Vagina (tissue), 2 donors: ENCODE measurements around the gene VPS41. TPM values are rescaled to one million over a fixed set of nuclear protein-coding genes. Genes with fewer than 3 reads are reported as not detected.

Experiments
- DNase-seq, 2 donors: peaks; one replicate each; pipeline ENCODE4 v3.0.0-alpha.2; 2017; ENCODE audit errors: extremely low spot score in 2 of 2
- H3K27ac ChIP-seq: fragments of 200-600 bp; sonication (generic); one replicate; pipeline ENCODE4 v1.5.1; 2019
- H3K27me3 ChIP-seq: fragments of 200-600 bp; sonication (generic); one replicate; pipeline ENCODE4 v1.5.1; 2019
- H3K36me3 ChIP-seq, 2 donors: fragments of 200-600 bp; sonication (generic); one replicate each; pipeline ENCODE4 v1.5.1; 2017 to 2019
- H3K4me1 ChIP-seq: fragments of 200-600 bp; sonication (generic); one replicate; pipeline ENCODE4 v1.5.1; 2019
- H3K4me3 ChIP-seq, 2 donors: fragments of 200-600 bp; sonication (generic); 1 replicate in 1 of 2; 2 replicates in 1 of 2; pipeline ENCODE4 v1.5.1; 2016 to 2019
- H3K9me3 ChIP-seq: fragments of 200-600 bp; sonication (generic); one replicate; pipeline ENCODE4 v1.5.1; 2019
- POLR2A ChIP-seq, 2 donors: fragments of 450-650 bp; IDR thresholded peaks; one replicate each; pipeline ENCODE4 v1.6.1; 2017; ENCODE audit warnings: antibody characterized with exemption in 2 of 2, mild to moderate bottlenecking in 2 of 2, moderate library complexity in 2 of 2
- POLR2AphosphoS5 ChIP-seq, 2 donors: sonication (generic); formaldehyde crosslinking; IDR thresholded peaks; one replicate each; pipeline ENCODE4 v1.9.0; 2017; ENCODE audit warnings: antibody characterized with exemption in 2 of 2, mild to moderate bottlenecking in 2 of 2, low read depth in 1 of 2; ENCODE audit not compliant: insufficient read depth in 1 of 2
- intact Hi-C: fragments of 100-400 bp; cut with DNase I; formaldehyde crosslinking; loops from one replicate; pipeline ENCODE4 v1.15.1; 2023
- total RNA-seq: library from RNA; depleted of rRNA; stranded (reverse); fragments of >200 nt; gene quantifications from one replicate; pipeline ENCODE4 v1.2.3, GENCODE V29; 2016
- TF ChIP-seq, protein P1 (sequence below), 3 experiments: fragments of 450-650 bp in 2 of 3; fragments of 200-600 bp in 1 of 3; sonication (generic) in 1 of 3; IDR thresholded peaks; one replicate each; pipeline ENCODE4 v1.5.1; 2017 to 2019; ENCODE audit warnings: antibody characterized with exemption in 3 of 3, mild to moderate bottlenecking in 2 of 3, moderate library complexity in 2 of 3

Gene VPS41
- total RNA-seq, 1 donor from 2014 or later = 46.7 TPM

DNA sequence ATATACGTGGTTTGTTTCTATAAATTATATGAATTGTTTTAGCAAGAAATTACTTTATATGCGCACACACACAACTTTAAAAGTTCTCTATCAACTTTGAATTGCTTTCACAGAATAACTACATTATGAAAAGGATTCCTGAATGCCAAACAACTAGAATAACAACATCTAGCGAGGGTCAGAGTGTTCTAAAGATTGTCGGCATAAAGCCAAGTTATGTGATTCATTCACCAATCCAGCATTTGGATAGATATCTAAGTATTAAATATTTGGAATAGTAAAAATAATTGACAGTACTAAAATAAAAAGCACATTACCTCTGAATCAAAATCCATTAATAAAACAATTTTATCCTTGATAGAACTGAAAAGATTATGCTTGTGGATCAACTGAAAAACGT is 152.5 kb downstream of the VPS41 start:
- Histone ChIP-seq H3K4me3 (no peak overlapping the region), H3K9me3 (no peaks in the 10 kb centered on the region), H3K27ac (no peak overlapping the region), H3K4me1 (peaks cover 6% of the 10 kb centered on the region), H3K36me3 (peaks cover 0 to 23% of the 10 kb centered on the region in 2 donors), H3K27me3 (no peaks in the 10 kb centered on the region)
- intact Hi-C loops = no loop called here
- TF ChIP-seq POLR2AphosphoS5 (IDR thresholded peaks at IDR 0.05; ENCODE audit: insufficient read depth in 1 of 2, low read depth in 1 of 2) (no peak), POLR2A (IDR thresholded peaks at IDR 0.05) (no peak)
- TF ChIP-seq, protein P1, sequence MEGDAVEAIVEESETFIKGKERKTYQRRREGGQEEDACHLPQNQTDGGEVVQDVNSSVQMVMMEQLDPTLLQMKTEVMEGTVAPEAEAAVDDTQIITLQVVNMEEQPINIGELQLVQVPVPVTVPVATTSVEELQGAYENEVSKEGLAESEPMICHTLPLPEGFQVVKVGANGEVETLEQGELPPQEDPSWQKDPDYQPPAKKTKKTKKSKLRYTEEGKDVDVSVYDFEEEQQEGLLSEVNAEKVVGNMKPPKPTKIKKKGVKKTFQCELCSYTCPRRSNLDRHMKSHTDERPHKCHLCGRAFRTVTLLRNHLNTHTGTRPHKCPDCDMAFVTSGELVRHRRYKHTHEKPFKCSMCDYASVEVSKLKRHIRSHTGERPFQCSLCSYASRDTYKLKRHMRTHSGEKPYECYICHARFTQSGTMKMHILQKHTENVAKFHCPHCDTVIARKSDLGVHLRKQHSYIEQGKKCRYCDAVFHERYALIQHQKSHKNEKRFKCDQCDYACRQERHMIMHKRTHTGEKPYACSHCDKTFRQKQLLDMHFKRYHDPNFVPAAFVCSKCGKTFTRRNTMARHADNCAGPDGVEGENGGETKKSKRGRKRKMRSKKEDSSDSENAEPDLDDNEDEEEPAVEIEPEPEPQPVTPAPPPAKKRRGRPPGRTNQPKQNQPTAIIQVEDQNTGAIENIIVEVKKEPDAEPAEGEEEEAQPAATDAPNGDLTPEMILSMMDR (IDR thresholded peaks at IDR 0.05) = no peak
- no peak for DNase-seq

GRCh38 chr7:38753347-38753746 is 155.6 kb downstream of the VPS41 start:
- Histone ChIP-seq H3K4me1 (peaks cover 6% of the 10 kb centered on the region), H3K27me3 (no peaks in the 10 kb centered on the region), H3K36me3 (peaks cover 0 to 36% of the 10 kb centered on the region in 2 donors), H3K9me3 (no peaks in the 10 kb centered on the region), H3K4me3 (no peak overlapping the region), H3K27ac (no peak overlapping the region)
- intact Hi-C loops = no loop called here
- TF ChIP-seq, protein P1 (IDR thresholded peaks at IDR 0.05) = no peak
- TF ChIP-seq POLR2AphosphoS5 (IDR thresholded peaks at IDR 0.05; ENCODE audit: insufficient read depth in 1 of 2, low read depth in 1 of 2) = no peak
- TF ChIP-seq POLR2A (IDR thresholded peaks at IDR 0.05) = no peak
- DNase-seq = no peak

DNA sequence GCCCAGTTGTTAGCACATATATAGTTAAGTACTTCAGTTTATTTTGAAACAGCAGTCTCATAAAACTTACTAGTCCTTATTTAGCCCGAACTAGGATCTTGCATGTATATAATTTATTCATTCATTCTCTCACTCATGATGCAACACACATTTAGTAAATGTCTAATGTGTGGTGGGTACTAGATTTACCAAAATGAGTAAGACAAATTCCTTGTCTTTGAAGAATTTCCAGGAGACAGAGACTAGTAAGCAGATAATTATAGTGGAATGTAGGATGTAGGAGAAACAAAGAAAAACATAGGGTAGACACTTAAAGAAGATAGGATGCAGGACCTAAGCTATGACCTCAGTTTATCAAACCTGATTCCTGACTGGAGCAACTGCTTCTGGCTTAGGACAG is 157.6 kb downstream of the VPS41 start:
- H3K27me3 ChIP-seq = no peaks in the 10 kb centered on the region
- peaks cover 0 to 42% of the 10 kb centered on the region in 2 donors for H3K36me3 ChIP-seq
- H3K27ac ChIP-seq = no peak overlapping the region
- DNase-seq = no peak
- TF ChIP-seq POLR2A (IDR thresholded peaks at IDR 0.05) (no peak), POLR2AphosphoS5 (IDR thresholded peaks at IDR 0.05; ENCODE audit: insufficient read depth in 1 of 2, low read depth in 1 of 2) (no peak)
- TF ChIP-seq, protein P1 (IDR thresholded peaks at IDR 0.05) = no peak
- no peak overlapping the region for H3K4me3 ChIP-seq
- H3K9me3 ChIP-seq = no peaks in the 10 kb centered on the region
- intact Hi-C loops = no loop called here
- peaks cover 3% of the 10 kb centered on the region for H3K4me1 ChIP-seq

DNA sequence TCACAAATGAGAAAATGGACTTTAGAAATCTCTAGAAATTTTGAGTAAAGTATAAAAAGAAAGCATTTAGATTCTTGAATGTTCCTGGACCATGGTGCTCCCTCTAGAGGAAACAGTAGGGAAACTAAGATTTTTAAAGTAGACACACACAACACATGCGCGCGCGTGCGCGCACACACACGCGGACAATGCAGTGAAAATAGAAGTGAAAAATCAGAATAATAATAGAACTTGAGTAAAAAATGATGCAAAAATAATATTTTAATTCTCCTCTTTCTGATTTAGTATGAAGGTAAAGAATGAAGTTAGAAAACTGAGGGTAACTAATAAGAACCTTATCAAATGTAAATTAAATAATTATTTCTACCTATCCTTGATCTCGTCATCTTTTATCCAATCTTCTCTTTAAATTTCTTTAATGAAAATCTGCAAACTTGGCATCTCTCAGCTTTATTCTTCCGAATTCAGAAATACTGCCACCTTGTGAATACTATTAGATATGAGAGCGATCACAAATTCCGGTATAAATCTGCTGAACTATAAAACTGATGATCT is 160.9 kb downstream of the VPS41 start:
- H3K36me3 ChIP-seq = peaks cover 0 to 36% of the 10 kb centered on the region in 2 donors

GRCh38 chr7:38746438-38746837 is 162.6 kb downstream of the VPS41 start:
- H3K27ac ChIP-seq = no peak overlapping the region
- H3K4me3 ChIP-seq = no peak overlapping the region
- H3K27me3 ChIP-seq = no peaks in the 10 kb centered on the region
- DNase-seq = no peak
- no peaks in the 10 kb centered on the region for H3K4me1 ChIP-seq
- peaks cover 0 to 38% of the 10 kb centered on the region in 2 donors for H3K36me3 ChIP-seq
- no peaks in the 10 kb centered on the region for H3K9me3 ChIP-seq
- intact Hi-C loops = no loop called here
- TF ChIP-seq, protein P1 (IDR thresholded peaks at IDR 0.05) = no peak
- no peak for TF ChIP-seq POLR2AphosphoS5 (IDR thresholded peaks at IDR 0.05; ENCODE audit: insufficient read depth in 1 of 2, low read depth in 1 of 2)
- no peak for TF ChIP-seq POLR2A (IDR thresholded peaks at IDR 0.05)

More for the DNA sequence above, 160.9 kb downstream of the VPS41 start:
- Histone ChIP-seq H3K27me3 (no peaks in the 10 kb centered on the region), H3K4me1 (no peaks in the 10 kb centered on the region), H3K4me3 (no peak overlapping the region), H3K9me3 (no peaks in the 10 kb centered on the region), H3K27ac (no peak overlapping the region)
- no peak for TF ChIP-seq POLR2AphosphoS5 (IDR thresholded peaks at IDR 0.05; ENCODE audit: insufficient read depth in 1 of 2, low read depth in 1 of 2)
- TF ChIP-seq, protein P1 (IDR thresholded peaks at IDR 0.05) = no peak
- no peak for TF ChIP-seq POLR2A (IDR thresholded peaks at IDR 0.05)
- intact Hi-C loops = no loop called here
- DNase-seq = no peak
